K562 (cell line): ENCODE results near the gene SNRNP200. TPM values are rescaled to one million over a fixed set of nuclear protein-coding genes. Genes with fewer than 3 reads are reported as not detected.

Experiments
- ATAC-seq: fragments of 200-7000 bp; cut with Tn5 transposase; 3 replicates; pipeline ENCODE4 v1.9.1; 2020; ENCODE audit warnings: moderate library complexity
- BruUV-seq: library from RNA; stranded (reverse); fragments of 400-500 nt; replicated peaks from 2 replicates; lab custom pipeline; 2021; lab: Mats Ljungman, UMichigan
- CTCF ChIA-PET: fragments of 300-600 bp; formaldehyde crosslinking; extraction: SDS; loops from one replicate; lab custom pipeline; 2021; ENCODE audit warnings: low intra/inter-chr PET ratio; lab: Yijun Ruan, JAX
- POLR2A ChIA-PET: fragments of 300-600, 350-650 bp; sonication (Branson Sonifier 250); formaldehyde crosslinking; extraction: SDS; loops from one replicate; lab custom pipeline; 2021; ENCODE audit warnings: antibody characterized with exemption, inconsistent platforms; lab: Yijun Ruan, JAX
- DNase-seq, 4 experiments: peaks; one replicate each; pipeline versions ENCODE4 v3.0.0 to v3.0.0-alpha.2; 2011 to 2018; ENCODE audit warnings: low spot score in 3 of 4, mixed read lengths in 3 of 4; ENCODE audit errors: extremely low read depth in 1 of 4
- FAIRE-seq: peaks from 2 replicates; lab custom pipeline; 2011; peaks lifted over from hg19 to GRCh38; lab: Jason Lieb, UNC
- H2AFZ ChIP-seq: 2 replicates; pipeline ENCODE4 v1.6.0; 2011; ENCODE audit warnings: low read depth, low read length, control low read depth, inconsistent platforms
- H3K27ac ChIP-seq: fragments of 200-600 bp; 3 replicates; pipeline ENCODE4 v1.8.0; 2011; ENCODE audit warnings: low read depth, mild to moderate bottlenecking, control low read depth, inconsistent platforms, low read length, moderate library complexity, mixed read lengths; ENCODE audit errors: extremely low read depth
- H3K27me3 ChIP-seq, 2 experiments: fragments of 300-600 bp in 1 of 2; 2 replicates in 1 of 2; 3 replicates in 1 of 2; pipeline versions ENCODE4 v1.6.0 to v1.8.0; 2011; ENCODE audit warnings: inconsistent platforms in 2 of 2, low read length in 2 of 2, mild to moderate bottlenecking in 1 of 2, mixed read lengths in 1 of 2, moderate library complexity in 1 of 2; ENCODE audit not compliant: control insufficient read depth in 2 of 2, insufficient read depth in 2 of 2
- H3K36me3 ChIP-seq: fragments of 300-600 bp; 3 replicates; pipeline ENCODE4 v1.8.0; 2011; ENCODE audit warnings: mild to moderate bottlenecking, low read length, inconsistent platforms; ENCODE audit not compliant: control insufficient read depth, insufficient read depth
- H3K4me1 ChIP-seq, 2 experiments: fragments of 200-600 bp in 1 of 2; replicated peaks in 1 of 2; 2 replicates in 1 of 2; 3 replicates in 1 of 2; pipeline versions ENCODE4 v1.5.1 to v1.8.0; 2011; ENCODE audit warnings: inconsistent platforms in 2 of 2, low read length in 2 of 2, mild to moderate bottlenecking in 1 of 2, mixed read lengths in 1 of 2, moderate library complexity in 1 of 2; ENCODE audit not compliant: control insufficient read depth in 2 of 2, insufficient read depth in 2 of 2
- H3K4me2 ChIP-seq: 2 replicates; pipeline ENCODE4 v1.6.1; 2011; ENCODE audit warnings: low read length, control low read depth, inconsistent platforms, mixed read lengths; ENCODE audit not compliant: insufficient read depth
- H3K4me3 ChIP-seq: fragments of 200-600 bp; sonication (generic), shearing (Covaris generic); 2 replicates; pipeline ENCODE4 v1.5.1; 2016; ENCODE audit warnings: control low read depth, inconsistent platforms
- H3K79me2 ChIP-seq: fragments of 200-600 bp; 3 replicates; pipeline ENCODE4 v1.8.0; 2011; ENCODE audit warnings: low read length, inconsistent platforms; ENCODE audit not compliant: control insufficient read depth, insufficient read depth
- H3K9ac ChIP-seq, 2 experiments: 2 replicates each; pipeline versions ENCODE4 v1.6.0 to v1.6.1; 2011; ENCODE audit warnings: low read depth in 2 of 2, low read length in 2 of 2, control low read depth in 1 of 2, inconsistent platforms in 1 of 2, mild to moderate bottlenecking in 1 of 2, mixed read lengths in 1 of 2; ENCODE audit not compliant: insufficient read depth in 1 of 2
- H3K9me1 ChIP-seq: one replicate; pipeline ENCODE4 v1.6.0; 2011; ENCODE audit warnings: inconsistent platforms, mild to moderate bottlenecking, low read length, moderate library complexity; ENCODE audit not compliant: control insufficient read depth, insufficient read depth
- H3K9me3 ChIP-seq: replicated peaks from 2 replicates; pipeline ENCODE4 v1.5.1; 2011; ENCODE audit warnings: low read depth, low read length, inconsistent platforms; ENCODE audit not compliant: control insufficient read depth, insufficient read depth
- H4K20me1 ChIP-seq: replicated peaks from 2 replicates; pipeline ENCODE4 v1.6.1; 2011; ENCODE audit warnings: low read length, inconsistent platforms, mixed read lengths; ENCODE audit not compliant: control insufficient read depth, insufficient read depth
- ARID1B ChIP-seq: fragments of 450-650 bp; IDR thresholded peaks from 2 replicates; pipeline ENCODE4 v1.6.1; 2016; ENCODE audit warnings: antibody characterized with exemption, mild to moderate bottlenecking, inconsistent platforms
- CAMTA2 ChIP-seq: fragments of 250-450 bp; sonication (Bioruptor Pico); conservative IDR thresholded peaks from 2 replicates; pipeline ENCODE4 v1.5.1; 2022
- COPS2 ChIP-seq: fragments of 450-650 bp; conservative IDR thresholded peaks from 2 replicates; pipeline ENCODE4 v1.6.1; 2016; ENCODE audit warnings: mild to moderate bottlenecking, moderate library complexity
- GTF2A2 ChIP-seq: IDR thresholded peaks from 2 replicates; pipeline ENCODE4 v1.6.1; 2016; ENCODE audit warnings: mild to moderate bottlenecking, missing genetic modification characterization, missing compliant biosample characterization
- HDAC2 ChIP-seq: fragments of 450-650 bp; IDR thresholded peaks from 2 replicates; pipeline ENCODE4 v1.6.1; 2016; ENCODE audit warnings: mild to moderate bottlenecking
- HMG20B ChIP-seq: fragments of 250-450 bp; sonication (Bioruptor Pico); IDR thresholded peaks from 2 replicates; pipeline ENCODE4 v1.5.0; 2021; ENCODE audit warnings: mild to moderate bottlenecking
- IFI16 ChIP-seq: fragments of 250-450 bp; sonication (Bioruptor Pico); IDR thresholded peaks from 2 replicates; pipeline ENCODE4 v2.1.2; 2022; ENCODE audit warnings: mild to moderate bottlenecking, inconsistent platforms
- MAFG ChIP-seq: fragments of 450-650 bp; conservative IDR thresholded peaks from 2 replicates; pipeline ENCODE4 v1.6.1; 2016; ENCODE audit warnings: missing genetic modification characterization, missing compliant biosample characterization
- SMAD4 ChIP-seq: fragments of 250-450 bp; sonication (Bioruptor Pico); conservative IDR thresholded peaks from 2 replicates; pipeline ENCODE4 v1.8.0; 2021; ENCODE audit warnings: inconsistent platforms, mild to moderate bottlenecking, moderate library complexity
- TGIF2 ChIP-seq: sonication (generic); formaldehyde crosslinking; IDR thresholded peaks from 2 replicates; pipeline ENCODE4 v1.8.1; 2022; ENCODE audit warnings: mild to moderate bottlenecking, missing genetic modification reagents, moderate library complexity
- WHSC1 ChIP-seq: IDR thresholded peaks from one replicate; pipeline ENCODE4 v1.6.1; 2012; ENCODE audit warnings: low read length, control low read depth, inconsistent platforms
- ZNF41 ChIP-seq: fragments of 250-450 bp; sonication (Bioruptor Pico); conservative IDR thresholded peaks from 2 replicates; pipeline ENCODE4 v1.4.0; 2020; ENCODE audit warnings: mild to moderate bottlenecking
- ZNF695 ChIP-seq: fragments of 450-650 bp; formaldehyde crosslinking; IDR thresholded peaks from 2 replicates; pipeline ENCODE4 v1.4.0; 2020; ENCODE audit warnings: mild to moderate bottlenecking, moderate library complexity
- WGBS: fragments of 100-300 bp; shearing (Covaris generic); methylation state at CpG from one replicate; pipeline ENCODE4 v1.1.6; 2016; ENCODE audit warnings: low coverage, mixed read lengths; ENCODE audit not compliant: insufficient coverage; ENCODE audit errors: missing lambda C conversion rate; 5-methylcytosine and 5-hydroxymethylcytosine counted together
- in situ Hi-C: fragments of 300-500 bp; cut with MboI; formaldehyde crosslinking; loops from 4 replicates; pipeline ENCODE4 v1.15.0; 2018; ENCODE audit warnings: inconsistent platforms, mixed read lengths
- intact Hi-C: fragments of 100-400 bp; cut with micrococcal nuclease; formaldehyde crosslinking; loops from 2 replicates; pipeline ENCODE4 v1.14.2; 2022
- polyA plus RNA-seq, 8 experiments: library from polyadenylated mRNA; depleted of rRNA in 4 of 8; stranded (reverse) in 5 of 8; unstranded in 3 of 8; fragments of >200 nt; fragmentation: Nextera tagmentation in 2 of 8; fragmentation: Illumina TruSeq in 1 of 8; extraction: Ambion mirVana in 2 of 8; extraction: Trizol in 1 of 8; gene quantifications; 2 replicates each; pipeline versions ENCODE4 v1.2.1 to v1.2.3, GENCODE V29; 2011 to 2014; ENCODE audit warnings: inconsistent platforms in 1 of 8, missing spikeins in 1 of 8
- total RNA-seq, 7 experiments: library from RNA; depleted of rRNA in 6 of 7; stranded (reverse); fragments of >200 nt in 6 of 7; fragmentation: Illumina TruSeq in 2 of 7; extraction: Trizol in 2 of 7; gene quantifications; 2 replicates each; pipeline versions ENCODE4 v1.2.1 to v1.2.3, GENCODE V29; 2011 to 2021; ENCODE audit warnings: low replicate concordance in 1 of 7
- TF ChIP-seq, protein P1 (sequence below): fragments of 250-450 bp; sonication (Bioruptor Pico); IDR thresholded peaks from 2 replicates; pipeline ENCODE4 v1.5.0; 2021; ENCODE audit warnings: mild to moderate bottlenecking, borderline replicate concordance
- TF ChIP-seq, protein P2 (sequence below): IDR thresholded peaks from 3 replicates; pipeline ENCODE4 v1.6.1; 2011; ENCODE audit warnings: borderline replicate concordance, mild to moderate bottlenecking, moderate library complexity; ENCODE audit not compliant: insufficient read length; ENCODE audit errors: extremely low read depth

SNRNP200 gene
- total and polyA plus RNA-seq, 9 of the 15 experiments (the other 6 are each of a cell fraction or from before 2014, with no cell fraction given): 76.1 to 231 (median 155) TPM

DNA sequence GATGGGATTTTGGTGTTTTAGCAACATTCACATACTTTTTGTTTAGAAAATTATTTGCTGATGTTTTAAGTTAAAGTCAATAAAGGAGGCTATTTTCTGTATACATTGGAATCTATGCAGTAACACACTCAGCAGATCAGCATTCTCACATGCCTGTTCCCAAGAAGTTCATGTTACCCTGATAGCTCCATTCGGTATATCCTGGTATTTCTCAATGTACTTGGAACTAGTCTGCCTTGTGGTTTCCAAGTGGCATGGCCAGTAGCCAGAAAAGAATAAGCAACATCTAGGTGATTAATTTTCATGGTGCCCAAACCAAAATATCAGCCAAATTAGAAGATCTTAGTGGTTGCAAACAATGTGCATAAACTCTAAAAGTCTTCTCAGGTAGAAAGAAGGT lies 25.1 kb upstream of the SNRNP200 start:
- H3K79me2 ChIP-seq: peaks cover 25% of the 10 kb centered on the region
- peaks cover 12 to 20% of the 10 kb centered on the region in 2 experiments; a peak in 4 of 5 replicates for H3K4me1 ChIP-seq
- ATAC-seq (no peak), DNase-seq (no peak), FAIRE-seq (peak; percentile 6)
- no peak overlapping the region for H3K4me3 ChIP-seq
- 41% methylated on average over 1 of the region's 1 CpG for WGBS
- H3K9me1 ChIP-seq: no peaks in the 10 kb centered on the region
- ChIA-PET CTCF (no interaction called here), POLR2A (interaction anchor here (0.6 kb wide), 1 partner anchor 32 kb away, joined by 3 read pairs; no protein-coding TSS in a partner anchor)
- no peak overlapping the region for H3K9ac ChIP-seq
- no TSS peak for BruUV-seq
- H3K27me3 ChIP-seq: no peaks in the 10 kb centered on the region
- in situ Hi-C loops: no loop called here
- no peak overlapping the region for H3K4me2 ChIP-seq
- TF ChIP-seq, protein P1, sequence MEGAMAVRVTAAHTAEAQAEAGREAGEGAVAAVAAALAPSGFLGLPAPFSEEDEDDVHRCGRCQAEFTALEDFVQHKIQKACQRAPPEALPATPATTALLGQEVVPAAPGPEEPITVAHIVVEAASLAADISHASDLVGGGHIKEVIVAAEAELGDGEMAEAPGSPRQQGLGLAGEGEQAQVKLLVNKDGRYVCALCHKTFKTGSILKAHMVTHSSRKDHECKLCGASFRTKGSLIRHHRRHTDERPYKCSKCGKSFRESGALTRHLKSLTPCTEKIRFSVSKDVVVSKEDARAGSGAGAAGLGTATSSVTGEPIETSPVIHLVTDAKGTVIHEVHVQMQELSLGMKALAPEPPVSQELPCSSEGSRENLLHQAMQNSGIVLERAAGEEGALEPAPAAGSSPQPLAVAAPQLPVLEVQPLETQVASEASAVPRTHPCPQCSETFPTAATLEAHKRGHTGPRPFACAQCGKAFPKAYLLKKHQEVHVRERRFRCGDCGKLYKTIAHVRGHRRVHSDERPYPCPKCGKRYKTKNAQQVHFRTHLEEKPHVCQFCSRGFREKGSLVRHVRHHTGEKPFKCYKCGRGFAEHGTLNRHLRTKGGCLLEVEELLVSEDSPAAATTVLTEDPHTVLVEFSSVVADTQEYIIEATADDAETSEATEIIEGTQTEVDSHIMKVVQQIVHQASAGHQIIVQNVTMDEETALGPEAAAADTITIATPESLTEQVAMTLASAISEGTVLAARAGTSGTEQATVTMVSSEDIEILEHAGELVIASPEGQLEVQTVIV (CRISPR knock-in tag): no peak
- TF ChIP-seq HDAC2: no peak
- TF ChIP-seq COPS2: no peak
- no peak for TF ChIP-seq IFI16 (CRISPR knock-in tag)
- TF ChIP-seq WHSC1: no peak
- no peak for TF ChIP-seq HMG20B (CRISPR knock-in tag)
- TF ChIP-seq, protein P2, sequence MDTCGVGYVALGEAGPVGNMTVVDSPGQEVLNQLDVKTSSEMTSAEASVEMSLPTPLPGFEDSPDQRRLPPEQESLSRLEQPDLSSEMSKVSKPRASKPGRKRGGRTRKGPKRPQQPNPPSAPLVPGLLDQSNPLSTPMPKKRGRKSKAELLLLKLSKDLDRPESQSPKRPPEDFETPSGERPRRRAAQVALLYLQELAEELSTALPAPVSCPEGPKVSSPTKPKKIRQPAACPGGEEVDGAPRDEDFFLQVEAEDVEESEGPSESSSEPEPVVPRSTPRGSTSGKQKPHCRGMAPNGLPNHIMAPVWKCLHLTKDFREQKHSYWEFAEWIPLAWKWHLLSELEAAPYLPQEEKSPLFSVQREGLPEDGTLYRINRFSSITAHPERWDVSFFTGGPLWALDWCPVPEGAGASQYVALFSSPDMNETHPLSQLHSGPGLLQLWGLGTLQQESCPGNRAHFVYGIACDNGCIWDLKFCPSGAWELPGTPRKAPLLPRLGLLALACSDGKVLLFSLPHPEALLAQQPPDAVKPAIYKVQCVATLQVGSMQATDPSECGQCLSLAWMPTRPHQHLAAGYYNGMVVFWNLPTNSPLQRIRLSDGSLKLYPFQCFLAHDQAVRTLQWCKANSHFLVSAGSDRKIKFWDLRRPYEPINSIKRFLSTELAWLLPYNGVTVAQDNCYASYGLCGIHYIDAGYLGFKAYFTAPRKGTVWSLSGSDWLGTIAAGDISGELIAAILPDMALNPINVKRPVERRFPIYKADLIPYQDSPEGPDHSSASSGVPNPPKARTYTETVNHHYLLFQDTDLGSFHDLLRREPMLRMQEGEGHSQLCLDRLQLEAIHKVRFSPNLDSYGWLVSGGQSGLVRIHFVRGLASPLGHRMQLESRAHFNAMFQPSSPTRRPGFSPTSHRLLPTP: no peak
- TF ChIP-seq ZNF41 (CRISPR knock-in tag): no peak
- TF ChIP-seq CAMTA2 (CRISPR knock-in tag): no peak
- TF ChIP-seq ARID1B: no peak
- no peak for TF ChIP-seq SMAD4 (CRISPR knock-in tag)
- no peak for TF ChIP-seq ZNF695 (CRISPR knock-in tag)
- no peak for TF ChIP-seq TGIF2 (CRISPR knock-in tag)
- no peak for TF ChIP-seq GTF2A2
- TF ChIP-seq MAFG (tag): no peak
- H3K27ac ChIP-seq: no peak overlapping the region
- intact Hi-C loops: no loop called here
- H3K36me3 ChIP-seq: peaks cover 19% of the 10 kb centered on the region; the same call in 2 of the 3 replicates
- H3K9me3 ChIP-seq: no peaks in the 10 kb centered on the region
- no peak overlapping the region for H2AFZ ChIP-seq
- no peaks in the 10 kb centered on the region for H4K20me1 ChIP-seq
